ENCODE results near the gene FBXO24. TPM values are rescaled to one million over a fixed set of nuclear protein-coding genes. Genes with fewer than 3 reads are reported as not detected.

Gene FBXO24
- total and polyA plus RNA-seq, 7 donors: 0.27 to 2.8 (median 0.83) TPM; not detected in 1

- Histone ChIP-seq H3K36me3 (no peaks in the 10 kb centered on the region), H3K9me3 (no peaks in the 10 kb centered on the region), H3K4me1 (peaks cover 0 to 41% (median 29%) of the 10 kb centered on the region in 4 donors), H3K27ac (peak overlapping the region; percentile 84 to 90 (median 84)), H3K4me3 (peak overlapping the region; percentile 74 to 81 (median 78)), H3K27me3 (no peaks in the 10 kb centered on the region)
- TF ChIP-seq CTCF (IDR thresholded peaks at IDR 0.05): no peak
- no peak for TF ChIP-seq POLR2A (IDR thresholded peaks at IDR 0.05)
- TF ChIP-seq POLR2AphosphoS5 (IDR thresholded peaks at IDR 0.05): no peak
- no peak for TF ChIP-seq EP300 (IDR thresholded peaks at IDR 0.05)
- peak; percentile 80 for DNase-seq
- WGBS, 2 donors: 8 to 12% methylated on average over 68 of the region's 68 CpGs
- intact Hi-C loops (cut with DNase I): loop anchor here (1.0 to 2.0 kb wide), 3 partner anchors 19 to 86 kb away; partner anchors contain the start of genes FBXO24 and LRCH4
Measured at GRCh38 chr7:100604976-100605911, 19.1 kb downstream of the FBXO24 start.

- Histone ChIP-seq H3K9me3 (no peaks in the 10 kb centered on the region), H3K4me1 (peaks cover 0 to 44% (median 29%) of the 10 kb centered on the region in 4 donors), H3K4me3 (no peak overlapping the region), H3K27me3 (no peaks in the 10 kb centered on the region), H3K27ac (no peak overlapping the region), H3K36me3 (no peaks in the 10 kb centered on the region)
- no peak for TF ChIP-seq POLR2A (IDR thresholded peaks at IDR 0.05)
- TF ChIP-seq EP300 (IDR thresholded peaks at IDR 0.05): no peak
- TF ChIP-seq CTCF (IDR thresholded peaks at IDR 0.05): no peak
- TF ChIP-seq POLR2AphosphoS5 (IDR thresholded peaks at IDR 0.05): no peak
- 91 to 94% methylated on average over 12 of the region's 12 CpGs for WGBS, 2 donors
- no peak for DNase-seq
- intact Hi-C loops (cut with DNase I): no loop called here
Measured at GRCh38 chr7:100606313-100606712, 20.2 kb downstream of the FBXO24 start.

DNA sequence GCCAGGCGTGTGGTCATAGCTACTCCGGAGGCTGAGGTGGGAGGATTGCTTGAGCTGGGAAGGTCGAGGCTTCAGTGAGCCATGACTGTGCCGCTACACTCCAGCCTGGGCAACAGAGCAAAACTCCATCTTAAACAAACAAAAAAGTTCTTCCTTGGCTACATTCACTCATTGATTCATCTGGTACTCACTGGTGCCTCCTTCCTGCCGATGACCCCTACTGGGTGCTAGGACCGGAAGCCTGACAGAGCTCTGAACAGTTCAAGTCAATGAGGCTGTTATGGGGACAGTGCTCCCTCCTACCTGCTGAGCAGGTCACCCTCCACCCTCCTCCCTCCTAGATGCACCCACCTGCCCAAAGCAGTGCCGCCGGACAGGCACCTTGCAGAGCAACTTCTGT lies 21.0 kb downstream of the FBXO24 start:
- TF ChIP-seq POLR2AphosphoS5 (IDR thresholded peaks at IDR 0.05): no peak
- Histone ChIP-seq H3K36me3 (no peaks in the 10 kb centered on the region), H3K27me3 (no peaks in the 10 kb centered on the region), H3K4me3 (no peak overlapping the region), H3K4me1 (peaks cover 0 to 45% (median 29%) of the 10 kb centered on the region in 4 donors), H3K9me3 (no peaks in the 10 kb centered on the region), H3K27ac (no peak overlapping the region)
- WGBS, 2 donors: 85 to 93% methylated on average over 8 of the region's 8 CpGs
- intact Hi-C loops (cut with DNase I): no loop called here
- no peak for DNase-seq

GRCh38 chr7:100609958-100610357 lies 23.8 kb downstream of the FBXO24 start:
- Histone ChIP-seq H3K4me1 (peaks cover 0 to 28% (median 23%) of the 10 kb centered on the region in 4 donors), H3K27ac (no peak overlapping the region), H3K36me3 (peaks cover 0 to 5% (median 0%) of the 10 kb centered on the region in 4 donors), H3K4me3 (no peak overlapping the region), H3K27me3 (no peaks in the 10 kb centered on the region), H3K9me3 (no peaks in the 10 kb centered on the region)
- TF ChIP-seq POLR2AphosphoS5 (IDR thresholded peaks at IDR 0.05): no peak
- TF ChIP-seq CTCF (IDR thresholded peaks at IDR 0.05): no peak
- TF ChIP-seq EP300 (IDR thresholded peaks at IDR 0.05): no peak
- TF ChIP-seq POLR2A (IDR thresholded peaks at IDR 0.05): no peak
- intact Hi-C loops (cut with DNase I): loop anchor here (2.0 to 10.0 kb wide), 2 partner anchors 63 to 265 kb away; partner anchors contain the start of genes GNB2 and SRRT
- WGBS, 2 donors: 90 to 92% methylated on average over 5 of the region's 5 CpGs
- no peak for DNase-seq
